MM.1S (cell line): ENCODE measurements around the gene IZUMO3.

Source experiments
- EZH2 ChIP-seq: fragments of 300-600 bp; sonication (generic); optimal IDR thresholded peaks from 2 replicates; pipeline ENCODE3; 2017; ENCODE audit warnings: low read depth, mild to moderate bottlenecking, antibody characterized with exemption, low read length, mixed read lengths
- EZH2phosphoT487 ChIP-seq: fragments of 300-600 bp; sonication (generic); IDR thresholded peaks from 2 replicates; pipeline ENCODE4 v1.6.1; 2018; ENCODE audit warnings: antibody characterized with exemption, low read length

GRCh38 chr9:24516463-24516862, 29.2 kb downstream of the IZUMO3 start:
- no peak for TF ChIP-seq EZH2phosphoT487
- no peak for TF ChIP-seq EZH2
